Measurements from ENCODE around the gene LMLN. TPM values are rescaled to one million over a fixed set of nuclear protein-coding genes. Genes with fewer than 3 reads are reported as not detected.

Gene LMLN
- total RNA-seq, 1 experiment from 2014 or later: 17.4 TPM

DNA sequence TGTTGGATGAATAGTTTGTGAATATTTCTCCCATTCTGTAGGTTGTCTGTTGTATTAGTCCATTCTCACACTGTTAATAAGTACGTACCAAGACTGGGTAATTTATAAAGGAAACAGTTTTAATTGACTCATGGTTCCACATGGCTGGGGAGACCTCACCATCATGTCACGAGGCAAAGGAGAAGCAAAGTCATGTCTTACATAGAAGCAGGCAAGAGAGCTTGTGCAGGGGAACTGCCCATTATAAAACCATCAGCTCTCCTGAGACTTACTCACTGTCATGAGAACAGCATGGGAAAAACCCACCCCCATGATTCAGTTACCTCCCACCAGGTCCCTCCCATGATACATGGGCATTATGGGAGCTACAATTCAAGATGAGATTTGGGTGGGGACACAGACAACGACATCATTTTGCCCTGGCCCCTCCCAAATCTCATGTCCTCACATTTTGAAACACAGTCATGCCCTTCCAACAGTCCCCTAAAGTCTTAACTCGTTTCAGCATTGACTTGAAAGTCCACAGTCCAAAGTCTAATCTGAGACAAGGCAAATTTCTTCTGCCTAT is 133.2 kb downstream of the LMLN start:
- BruUV-seq (replicated peaks): no TSS peak

More for the DNA sequence above, 133.2 kb downstream of the LMLN start:
- POLR2A ChIA-PET (ENCODE audit: low non-redundant PET): interaction anchor here (0.6 kb wide), 2 partner anchors 13 to 1932 kb away, joined by 4 to 5 read pairs; no protein-coding TSS in a partner anchor
- Histone ChIP-seq H3K9me3 (ENCODE audit: low read depth, low read length, poor library complexity, severe bottlenecking) (no peaks in the 10 kb centered on the region), H3K4me1 (ENCODE audit: insufficient read depth, low read length, poor library complexity, severe bottlenecking) (peaks cover 3% of the 10 kb centered on the region), H3K27ac (ENCODE audit: low read depth, low read length, poor library complexity, severe bottlenecking) (no peak overlapping the region), H3K4me3 (ENCODE audit: low read depth, low read length, poor library complexity, severe bottlenecking) (no peak overlapping the region), H3K27me3 (replicated peaks; ENCODE audit: insufficient read depth, low read depth, low read length, poor library complexity) (no peaks in the 10 kb centered on the region), H3K36me3 (ENCODE audit: insufficient read depth, low read length, poor library complexity, severe bottlenecking) (no peaks in the 10 kb centered on the region)
- intact Hi-C loops (cut with micrococcal nuclease; ENCODE audit: unreplicated experiment): no loop called here
- no peak for TF ChIP-seq EZH2 (IDR thresholded peaks at IDR 0.05; ENCODE audit: borderline replicate concordance, low read depth, low read length, poor library complexity, severe bottlenecking)
- TF ChIP-seq, protein P1, sequence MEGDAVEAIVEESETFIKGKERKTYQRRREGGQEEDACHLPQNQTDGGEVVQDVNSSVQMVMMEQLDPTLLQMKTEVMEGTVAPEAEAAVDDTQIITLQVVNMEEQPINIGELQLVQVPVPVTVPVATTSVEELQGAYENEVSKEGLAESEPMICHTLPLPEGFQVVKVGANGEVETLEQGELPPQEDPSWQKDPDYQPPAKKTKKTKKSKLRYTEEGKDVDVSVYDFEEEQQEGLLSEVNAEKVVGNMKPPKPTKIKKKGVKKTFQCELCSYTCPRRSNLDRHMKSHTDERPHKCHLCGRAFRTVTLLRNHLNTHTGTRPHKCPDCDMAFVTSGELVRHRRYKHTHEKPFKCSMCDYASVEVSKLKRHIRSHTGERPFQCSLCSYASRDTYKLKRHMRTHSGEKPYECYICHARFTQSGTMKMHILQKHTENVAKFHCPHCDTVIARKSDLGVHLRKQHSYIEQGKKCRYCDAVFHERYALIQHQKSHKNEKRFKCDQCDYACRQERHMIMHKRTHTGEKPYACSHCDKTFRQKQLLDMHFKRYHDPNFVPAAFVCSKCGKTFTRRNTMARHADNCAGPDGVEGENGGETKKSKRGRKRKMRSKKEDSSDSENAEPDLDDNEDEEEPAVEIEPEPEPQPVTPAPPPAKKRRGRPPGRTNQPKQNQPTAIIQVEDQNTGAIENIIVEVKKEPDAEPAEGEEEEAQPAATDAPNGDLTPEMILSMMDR (conservative IDR thresholded peaks at IDR 0.05; ENCODE audit: low read depth, low read length): no peak
- DNase-seq (ENCODE audit: low spot score): no peak
- CTCF ChIA-PET: no interaction called here

Other genes with a start within 250 kb of the LMLN start
- 24.9 and 25.6 TPM in 2 replicates for gene RUBCN, start 223.3 kb upstream of the LMLN start, total RNA-seq (2021)
- gene FYTTD1, start 210.3 kb upstream of the LMLN start, total RNA-seq (2021): 89.7 and 93.8 TPM in 2 replicates
- gene LRCH3, start 169.0 kb upstream of the LMLN start, total RNA-seq (2021): 67.8 and 71.8 TPM in 2 replicates
- gene RPL35A, start 10.0 kb upstream of the LMLN start, total RNA-seq (2021): 1,052 and 1,102 TPM in 2 replicates

Data from A673 (cell line).